GM12878 (cell line): ENCODE measurements around the gene PTGR1. TPM values are rescaled to one million over a fixed set of nuclear protein-coding genes. Genes with fewer than 3 reads are reported as not detected.

Experiments
- ATAC-seq: fragments of 200-7000 bp; cut with Tn5 transposase; 3 replicates; pipeline ENCODE4 v1.9.1; 2020; ENCODE audit warnings: mild to moderate bottlenecking, moderate library complexity
- BruUV-seq: library from RNA; stranded (reverse); fragments of 400-500 nt; replicated peaks from 2 replicates; lab custom pipeline; 2021; lab: Mats Ljungman, UMichigan
- CTCF ChIA-PET: fragments of 300-600 bp; sonication (Branson Sonifier 250); formaldehyde crosslinking; extraction: SDS; loops from one replicate; lab custom pipeline; 2021; ENCODE audit warnings: inconsistent platforms; lab: Yijun Ruan, JAX
- POLR2A ChIA-PET: fragments of 350-600 bp; formaldehyde crosslinking; extraction: SDS; loops from one replicate; lab custom pipeline; 2021; ENCODE audit warnings: inconsistent platforms; lab: Charles Lee
- RAD21 ChIA-PET: fragments of 300-600 bp; sonication (Branson Sonifier 250); formaldehyde crosslinking; loops from one replicate; lab custom pipeline; 2023; ENCODE audit warnings: antibody characterized with exemption; ENCODE audit not compliant: unreplicated experiment; lab: Charles Lee
- SMC1A ChIA-PET: fragments of 300-600 bp; sonication (Branson Sonifier 250); formaldehyde crosslinking; loops from one replicate; lab custom pipeline; 2023; ENCODE audit not compliant: unreplicated experiment, uncharacterized antibody; lab: Charles Lee
- DNase-seq: peaks from one replicate; pipeline ENCODE4 v3.0.0-alpha.2; 2011; ENCODE audit warnings: low read depth, low spot score
- FAIRE-seq: peaks from 3 replicates; lab custom pipeline; 2011; peaks lifted over from hg19 to GRCh38; lab: Jason Lieb, UNC
- H2AFZ ChIP-seq: 2 replicates; pipeline ENCODE4 v1.6.0; 2011; ENCODE audit warnings: low read depth, low read length, control low read depth; ENCODE audit not compliant: control insufficient read depth
- H3K27ac ChIP-seq: 2 replicates; pipeline ENCODE4 v1.5.1; 2011; ENCODE audit warnings: control low read depth; ENCODE audit not compliant: control insufficient read depth, insufficient read depth
- H3K27me3 ChIP-seq, 2 experiments: replicated peaks in 1 of 2; 2 replicates each; pipeline versions ENCODE4 v1.6.0 to v1.6.1; 2011; ENCODE audit warnings: low read length in 1 of 2; ENCODE audit not compliant: control insufficient read depth in 2 of 2, insufficient read depth in 2 of 2
- H3K36me3 ChIP-seq, 2 experiments: 2 replicates each; pipeline ENCODE4 v1.5.1; 2011; ENCODE audit warnings: low read length in 1 of 2; ENCODE audit not compliant: control insufficient read depth in 2 of 2, insufficient read depth in 2 of 2
- H3K4me1 ChIP-seq: 2 replicates; pipeline ENCODE4 v1.6.1; 2011; ENCODE audit warnings: mild to moderate bottlenecking, low read length, moderate library complexity, mixed read lengths; ENCODE audit not compliant: control insufficient read depth, insufficient read depth
- H3K4me2 ChIP-seq: 2 replicates; pipeline ENCODE4 v1.6.0; 2011; ENCODE audit warnings: control low read depth; ENCODE audit not compliant: control insufficient read depth, insufficient read depth
- H3K4me3 ChIP-seq: fragments of 200-600 bp; sonication (generic); 2 replicates; pipeline ENCODE4 v1.5.1; 2016
- H3K79me2 ChIP-seq: 2 replicates; pipeline ENCODE4 v1.6.0; 2011; ENCODE audit warnings: low read length; ENCODE audit not compliant: control insufficient read depth, insufficient read depth
- H3K9ac ChIP-seq: 2 replicates; pipeline ENCODE4 v1.8.0; 2011; ENCODE audit warnings: low read length, control low read depth, mixed read lengths; ENCODE audit not compliant: control insufficient read depth, insufficient read depth
- H3K9me3 ChIP-seq: replicated peaks from 3 replicates; pipeline ENCODE4 v1.5.1; 2011; ENCODE audit warnings: mild to moderate bottlenecking, low read length; ENCODE audit not compliant: control insufficient read depth, insufficient read depth
- H4K20me1 ChIP-seq: 2 replicates; pipeline ENCODE4 v1.6.0; 2011; ENCODE audit not compliant: control insufficient read depth, insufficient read depth
- ATF7 ChIP-seq: fragments of 450-650 bp; IDR thresholded peaks from 2 replicates; pipeline ENCODE4 v1.6.1; 2016; ENCODE audit warnings: low read depth, mild to moderate bottlenecking
- BMI1 ChIP-seq: fragments of 450-650 bp; IDR thresholded peaks from 2 replicates; pipeline ENCODE4 v1.6.1; 2016; ENCODE audit warnings: mild to moderate bottlenecking, moderate library complexity, borderline replicate concordance
- CHD1 ChIP-seq: IDR thresholded peaks from 2 replicates; pipeline ENCODE4 v1.6.1; 2012; ENCODE audit warnings: low read depth, low read length, improper control_type of control experiment
- CHD2 ChIP-seq: IDR thresholded peaks from 2 replicates; pipeline ENCODE4 v1.6.1; 2011; ENCODE audit warnings: low read depth, low read length, improper control_type of control experiment, borderline replicate concordance
- CREM ChIP-seq: IDR thresholded peaks from 2 replicates; pipeline ENCODE4 v1.6.1; 2014; ENCODE audit warnings: antibody characterized with exemption, low read depth
- E2F4 ChIP-seq: IDR thresholded peaks from 2 replicates; pipeline ENCODE4 v1.6.1; 2012; ENCODE audit warnings: low read depth, low read length, improper control_type of control experiment
- EED ChIP-seq: sonication (generic); IDR thresholded peaks from 2 replicates; pipeline ENCODE4 v1.6.1; 2016; ENCODE audit warnings: antibody characterized with exemption, low read depth
- LARP7 ChIP-seq: fragments of 450-650 bp; IDR thresholded peaks from 2 replicates; pipeline ENCODE4 v1.6.1; 2017; ENCODE audit warnings: mild to moderate bottlenecking
- MYC ChIP-seq: IDR thresholded peaks from 2 replicates; pipeline ENCODE4 v1.6.1; 2011; ENCODE audit warnings: mild to moderate bottlenecking, low read length, moderate library complexity, inconsistent platforms; ENCODE audit not compliant: insufficient read depth, insufficient replicate concordance, insufficient read length, severe bottlenecking
- NR2F1 ChIP-seq: fragments of 450-650 bp; conservative IDR thresholded peaks from 2 replicates; pipeline ENCODE4 v1.6.1; 2017; ENCODE audit warnings: mild to moderate bottlenecking
- PAX8 ChIP-seq: fragments of 450-650 bp; IDR thresholded peaks from 2 replicates; pipeline ENCODE4 v1.6.1; 2017; ENCODE audit warnings: mild to moderate bottlenecking, moderate library complexity
- POLR2A ChIP-seq: IDR thresholded peaks from 2 replicates; pipeline ENCODE4 v1.6.1; 2011; ENCODE audit warnings: low read depth, mild to moderate bottlenecking, low read length
- SKIL ChIP-seq: fragments of 450-650 bp; IDR thresholded peaks from 2 replicates; pipeline ENCODE4 v1.6.1; 2017; ENCODE audit warnings: mild to moderate bottlenecking, low read depth, inconsistent platforms; ENCODE audit not compliant: poor library complexity, severe bottlenecking
- SMARCA5 ChIP-seq: fragments of 450-650 bp; IDR thresholded peaks from 2 replicates; pipeline ENCODE4 v1.6.1; 2017; ENCODE audit warnings: mild to moderate bottlenecking
- SMC3 ChIP-seq: IDR thresholded peaks from 2 replicates; pipeline ENCODE4 v1.6.1; 2011; ENCODE audit warnings: low read length, improper control_type of control experiment, borderline replicate concordance
- SUPT20H ChIP-seq: IDR thresholded peaks from 2 replicates; pipeline ENCODE4 v1.6.1; 2011; ENCODE audit warnings: low read depth, mild to moderate bottlenecking, low read length, moderate library complexity, borderline replicate concordance; ENCODE audit not compliant: control insufficient read depth
- ZNF24 ChIP-seq: fragments of 450-650 bp; IDR thresholded peaks from 2 replicates; pipeline ENCODE4 v1.6.1; 2017; ENCODE audit warnings: antibody characterized with exemption, mild to moderate bottlenecking
- WGBS: methylation state at CpG from one replicate; pipeline ENCODE4 v1.1.6; 2016; ENCODE audit warnings: low lambda C conversion rate; ENCODE audit not compliant: insufficient replicate concordance, insufficient coverage; ENCODE audit errors: missing lambda C conversion rate; 5-methylcytosine and 5-hydroxymethylcytosine counted together
- in situ Hi-C: fragments of 300-500 bp; cut with MboI; formaldehyde crosslinking; loops from 9 replicates; pipeline ENCODE4 v1.14.3; 2018; ENCODE audit warnings: mixed read lengths
- intact Hi-C: fragments of 100-400 bp; cut with micrococcal nuclease; formaldehyde crosslinking; loops from one replicate; pipeline ENCODE4 v1.14.2; 2022; ENCODE audit not compliant: unreplicated experiment
- polyA plus RNA-seq, 11 experiments: library from polyadenylated mRNA; depleted of rRNA in 4 of 11; unstranded in 6 of 11; stranded (reverse) in 5 of 11; fragments of >200 nt; fragmentation: Nextera tagmentation in 4 of 11; fragmentation: Illumina TruSeq in 1 of 11; extraction: Ambion mirVana in 4 of 11; extraction: Trizol in 1 of 11; gene quantifications; 1 replicate in 1 of 11; 2 replicates in 10 of 11; pipeline versions ENCODE4 v1.2.1 to v1.2.3, GENCODE V29; 2011 to 2016; ENCODE audit warnings: inconsistent platforms in 2 of 11, missing spikeins in 2 of 11, low read depth in 1 of 11
- total RNA-seq, 4 experiments: library from RNA; depleted of rRNA in 3 of 4; stranded (reverse); fragments of >200 nt in 3 of 4; fragmentation: Illumina TruSeq in 1 of 4; extraction: Trizol in 1 of 4; gene quantifications; 2 replicates each; pipeline versions ENCODE4 v1.2.1 to v1.2.3, GENCODE V29; 2013 to 2021

The PTGR1 gene
- total and polyA plus RNA-seq, 10 of the 15 experiments (the other 5 are each of a cell fraction or from before 2014, with no cell fraction given), result 0.12 to 6.3 (median 2.8) TPM

GRCh38 chr9:111525056-111525977 is 74.1 kb downstream of the PTGR1 start, which contains the start of gene ZNF483:
Gene ZNF483, plus strand, starts transcription at chr9:111525179. Its CDS starts 2,217 bp downstream, at chr9:111527396.
- Histone ChIP-seq H4K20me1 (no peaks in the 10 kb centered on the region), H3K9me3 (peaks cover 3% of the 10 kb centered on the region; the same call in 1 of the 3 replicates), H3K27me3 (no peaks in the 10 kb centered on the region), H2AFZ (peak within 1 kb of the TSS; percentile 75), H3K79me2 (no peaks in the 10 kb centered on the region), H3K36me3 (no peaks in the 10 kb centered on the region), H3K4me3 (peak within 1 kb of the TSS; percentile 50; the same call in 1 of the 2 replicates), H3K9ac (peak within 1 kb of the TSS; percentile 29; the same call in 1 of the 2 replicates), H3K4me1 (no peaks in the 10 kb centered on the region), H3K27ac (no peak within 1 kb of the TSS), H3K4me2 (peak within 1 kb of the TSS; percentile 12)
- FAIRE-seq, result no peak
- RAD21 ChIA-PET, result no interaction called here
- SMC1A ChIA-PET, result no interaction called here
- POLR2A ChIA-PET, result no interaction called here
- in situ Hi-C loops (no loop called here), intact Hi-C loops (no loop called here)
- CTCF ChIA-PET, result no interaction called here
- WGBS, result 24% methylated on average over 64 of the region's 66 CpGs
- ATAC-seq, result no peak
- no peak for TF ChIP-seq E2F4
- TF ChIP-seq SKIL, result no peak
- no peak for TF ChIP-seq LARP7
- no peak for TF ChIP-seq ZNF24
- TF ChIP-seq CHD1, result no peak
- TF ChIP-seq CREM, result 0 out of 2 replicates have a peak, but pooled peaks have one; percentile 15
- no peak for TF ChIP-seq CHD2
- no peak for TF ChIP-seq MYC
- no peak for TF ChIP-seq SUPT20H
- TF ChIP-seq NR2F1, result no peak
- no peak for TF ChIP-seq PAX8
- TF ChIP-seq POLR2A, result no peak
- TF ChIP-seq EED, result no peak
- no peak for TF ChIP-seq SMC3
- TF ChIP-seq BMI1, result no peak
- no peak for TF ChIP-seq SMARCA5
- peak; percentile 60 for TF ChIP-seq ATF7
- no TSS peak for BruUV-seq
- DNase-seq, result no peak
